Osteoblast (primary cell): ENCODE results near the gene GIMAP1. TPM values are rescaled to one million over a fixed set of nuclear protein-coding genes. Genes with fewer than 3 reads are reported as not detected.

ENCODE experiments used
- DNase-seq: peaks from one replicate; pipeline ENCODE4 v3.0.0; 2011; ENCODE audit warnings: low spot score, mixed read lengths; ENCODE audit not compliant: insufficient read length; ENCODE audit errors: missing footprints
- H2AFZ ChIP-seq: 2 replicates; pipeline ENCODE4 v1.6.0; 2011; ENCODE audit warnings: mild to moderate bottlenecking, low read length
- H3K27ac ChIP-seq: 2 replicates; pipeline ENCODE4 v1.5.1; 2011; ENCODE audit warnings: mild to moderate bottlenecking, low read depth, low read length, moderate library complexity
- H3K27me3 ChIP-seq: 2 replicates; pipeline ENCODE4 v1.6.0; 2012; ENCODE audit warnings: mild to moderate bottlenecking, control low read depth, inconsistent platforms, low read length, moderate library complexity; ENCODE audit not compliant: insufficient read depth
- H3K36me3 ChIP-seq: 2 replicates; pipeline ENCODE4 v1.5.1; 2011; ENCODE audit warnings: mild to moderate bottlenecking, low read length, control low read depth, moderate library complexity; ENCODE audit not compliant: insufficient read depth
- H3K4me1 ChIP-seq: 2 replicates; pipeline ENCODE4 v1.5.1; 2011; ENCODE audit warnings: mild to moderate bottlenecking, low read length, control low read depth, moderate library complexity; ENCODE audit not compliant: insufficient read depth
- H3K4me2 ChIP-seq: 2 replicates; pipeline ENCODE4 v1.6.0; 2011; ENCODE audit warnings: mild to moderate bottlenecking, low read length; ENCODE audit not compliant: insufficient read depth
- H3K4me3 ChIP-seq: fragments of 200-600 bp; sonication (generic); 3 replicates; pipeline ENCODE4 v1.5.1; 2012; ENCODE audit warnings: mild to moderate bottlenecking, low read length, inconsistent platforms; ENCODE audit not compliant: insufficient read depth
- H3K79me2 ChIP-seq: 2 replicates; pipeline ENCODE4 v1.6.0; 2012; ENCODE audit warnings: mild to moderate bottlenecking, low read length, control low read depth, inconsistent platforms; ENCODE audit not compliant: insufficient read depth
- H3K9me3 ChIP-seq: 2 replicates; pipeline ENCODE4 v1.5.1; 2011; ENCODE audit warnings: low read depth, low read length, control low read depth
- H4K20me1 ChIP-seq: 2 replicates; pipeline ENCODE4 v1.6.0; 2012; ENCODE audit warnings: mild to moderate bottlenecking, low read length, control low read depth; ENCODE audit not compliant: insufficient read depth
- total RNA-seq: library from RNA; depleted of rRNA; stranded (reverse); fragments of >200 nt; gene quantifications from 2 replicates; pipeline ENCODE4 v1.2.3, GENCODE V29; 2012
- TF ChIP-seq, protein P1 (sequence below): IDR thresholded peaks from 2 replicates; pipeline ENCODE4 v1.5.1; 2011; ENCODE audit warnings: mild to moderate bottlenecking, low read depth, low read length, moderate library complexity; ENCODE audit errors: extremely low read depth

Gene GIMAP1
- total RNA-seq, 1 donor: not detected

DNA sequence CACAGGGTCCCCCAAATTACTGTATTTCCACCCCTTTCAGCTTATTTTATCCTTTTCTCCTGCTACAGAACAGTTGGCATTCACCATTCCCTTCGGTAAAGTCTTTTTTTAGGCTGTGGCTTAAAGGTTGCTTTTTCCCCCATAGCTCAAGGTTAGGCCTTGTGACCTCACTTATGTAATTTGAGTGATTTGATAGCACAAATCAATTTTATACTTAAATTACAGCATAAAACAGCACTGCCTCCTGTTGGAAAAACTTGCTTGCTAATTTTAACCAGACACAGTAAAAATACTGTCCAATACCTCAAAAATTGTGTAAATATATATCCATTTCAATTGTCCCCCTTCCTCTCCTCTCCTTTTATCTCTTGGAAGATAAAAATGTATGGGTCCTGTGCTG, 7.1 kb downstream of the GIMAP1 start:
- no peaks in the 10 kb centered on the region for H3K4me1 ChIP-seq
- no peak overlapping the region for H3K27ac ChIP-seq
- no peak overlapping the region for H3K4me2 ChIP-seq
- H3K27me3 ChIP-seq: no peaks in the 10 kb centered on the region
- no peaks in the 10 kb centered on the region for H3K36me3 ChIP-seq
- no peak overlapping the region for H2AFZ ChIP-seq
- H3K4me3 ChIP-seq: no peak overlapping the region
- TF ChIP-seq, protein P1, sequence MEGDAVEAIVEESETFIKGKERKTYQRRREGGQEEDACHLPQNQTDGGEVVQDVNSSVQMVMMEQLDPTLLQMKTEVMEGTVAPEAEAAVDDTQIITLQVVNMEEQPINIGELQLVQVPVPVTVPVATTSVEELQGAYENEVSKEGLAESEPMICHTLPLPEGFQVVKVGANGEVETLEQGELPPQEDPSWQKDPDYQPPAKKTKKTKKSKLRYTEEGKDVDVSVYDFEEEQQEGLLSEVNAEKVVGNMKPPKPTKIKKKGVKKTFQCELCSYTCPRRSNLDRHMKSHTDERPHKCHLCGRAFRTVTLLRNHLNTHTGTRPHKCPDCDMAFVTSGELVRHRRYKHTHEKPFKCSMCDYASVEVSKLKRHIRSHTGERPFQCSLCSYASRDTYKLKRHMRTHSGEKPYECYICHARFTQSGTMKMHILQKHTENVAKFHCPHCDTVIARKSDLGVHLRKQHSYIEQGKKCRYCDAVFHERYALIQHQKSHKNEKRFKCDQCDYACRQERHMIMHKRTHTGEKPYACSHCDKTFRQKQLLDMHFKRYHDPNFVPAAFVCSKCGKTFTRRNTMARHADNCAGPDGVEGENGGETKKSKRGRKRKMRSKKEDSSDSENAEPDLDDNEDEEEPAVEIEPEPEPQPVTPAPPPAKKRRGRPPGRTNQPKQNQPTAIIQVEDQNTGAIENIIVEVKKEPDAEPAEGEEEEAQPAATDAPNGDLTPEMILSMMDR: no peak
- no peaks in the 10 kb centered on the region for H4K20me1 ChIP-seq
- peaks cover 1% of the 10 kb centered on the region for H3K9me3 ChIP-seq
- no peaks in the 10 kb centered on the region for H3K79me2 ChIP-seq
- no peak for DNase-seq

DNA sequence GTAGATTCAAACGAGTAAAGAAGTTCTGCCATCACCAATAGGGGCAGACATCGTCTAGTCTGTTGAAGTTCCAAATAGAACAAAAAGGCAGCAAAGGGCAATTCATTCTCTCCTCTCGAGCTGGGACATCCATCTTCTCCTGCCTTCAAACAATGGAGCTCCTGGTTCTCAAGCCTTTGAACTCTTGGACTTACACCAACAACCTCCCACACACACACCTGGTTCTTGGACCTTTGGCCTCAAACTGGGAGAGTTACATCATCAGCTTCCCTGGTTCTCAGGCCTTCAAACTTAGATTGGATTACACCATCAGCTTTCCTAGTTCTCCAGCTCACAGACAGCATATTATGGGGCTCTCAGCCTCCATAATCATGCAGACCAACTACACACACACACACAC, 11.0 kb downstream of the GIMAP1 start:
- Histone ChIP-seq H3K9me3 (peaks cover 1% of the 10 kb centered on the region), H4K20me1 (no peaks in the 10 kb centered on the region), H3K27ac (no peak overlapping the region), H3K4me2 (no peak overlapping the region), H3K4me1 (no peaks in the 10 kb centered on the region), H2AFZ (no peak overlapping the region), H3K27me3 (no peaks in the 10 kb centered on the region), H3K4me3 (no peak overlapping the region), H3K36me3 (no peaks in the 10 kb centered on the region), H3K79me2 (no peaks in the 10 kb centered on the region)
- TF ChIP-seq, protein P1: no peak
- DNase-seq: no peak

GRCh38 chr7:150728011-150728410, 11.6 kb downstream of the GIMAP1 start:
- H3K4me1 ChIP-seq: no peaks in the 10 kb centered on the region

GRCh38 chr7:150728609-150729008, 12.2 kb downstream of the GIMAP1 start:
- Histone ChIP-seq H3K4me1 (no peaks in the 10 kb centered on the region), H3K9me3 (peaks cover 1% of the 10 kb centered on the region), H3K4me2 (no peak overlapping the region), H2AFZ (no peak overlapping the region), H3K4me3 (no peak overlapping the region), H4K20me1 (no peaks in the 10 kb centered on the region), H3K27ac (no peak overlapping the region), H3K79me2 (no peaks in the 10 kb centered on the region), H3K36me3 (no peaks in the 10 kb centered on the region), H3K27me3 (no peaks in the 10 kb centered on the region)
- TF ChIP-seq, protein P1: no peak
- no peak for DNase-seq

More at GRCh38 chr7:150728011-150728410, 11.6 kb downstream of the GIMAP1 start:
- Histone ChIP-seq H3K27ac (no peak overlapping the region), H2AFZ (no peak overlapping the region), H4K20me1 (no peaks in the 10 kb centered on the region), H3K4me2 (no peak overlapping the region), H3K9me3 (peaks cover 1% of the 10 kb centered on the region), H3K27me3 (no peaks in the 10 kb centered on the region), H3K4me3 (no peak overlapping the region), H3K36me3 (no peaks in the 10 kb centered on the region), H3K79me2 (no peaks in the 10 kb centered on the region)
- DNase-seq: no peak
- TF ChIP-seq, protein P1: no peak
